NCI-H446 treated with DMSO at 0.1 percent for 48 hours (cell line): Measurements from ENCODE around the gene CD2.

Experiments
- DNase-seq: peaks from one replicate; lab custom pipeline; 2025; lab: John Stamatoyannopoulos, UW

Gene CD2

GRCh38 chr1:116777831-116778830, 23.9 kb downstream of the CD2 start:
- no peak for DNase-seq

GRCh38 chr1:116781034-116781433, 26.8 kb downstream of the CD2 start:
- no peak for DNase-seq

GRCh38 chr1:116785006-116785405, 30.8 kb downstream of the CD2 start:
- DNase-seq = no peak

- no peak for DNase-seq
Measured at GRCh38 chr1:116786049-116786448, 31.8 kb downstream of the CD2 start.

GRCh38 chr1:116791727-116792126, 37.5 kb downstream of the CD2 start:
- DNase-seq = no peak

- no peak for DNase-seq
Measured at GRCh38 chr1:116793357-116793935, 39.2 kb downstream of the CD2 start.

- no peak for DNase-seq
Measured at GRCh38 chr1:116794371-116794770, 40.1 kb downstream of the CD2 start.

GRCh38 chr1:116794804-116795481, 40.7 kb downstream of the CD2 start:
- no peak for DNase-seq

- DNase-seq = no peak
Measured at GRCh38 chr1:116795482-116795829, 41.2 kb downstream of the CD2 start.

GRCh38 chr1:116804736-116805135, 50.5 kb downstream of the CD2 start:
- no peak for DNase-seq

GRCh38 chr1:116805398-116805797, 51.2 kb downstream of the CD2 start:
- DNase-seq = no peak

GRCh38 chr1:116806245-116806644, 52.0 kb downstream of the CD2 start:
- DNase-seq = no peak

- no peak for DNase-seq
Measured at GRCh38 chr1:116806671-116807070, 52.4 kb downstream of the CD2 start.

GRCh38 chr1:116807394-116808199, 53.4 kb downstream of the CD2 start:
- no peak for DNase-seq

- no peak for DNase-seq
Measured at GRCh38 chr1:116808200-116808847, 54.1 kb downstream of the CD2 start.

- no peak for DNase-seq
Measured at GRCh38 chr1:116808848-116809508, 54.7 kb downstream of the CD2 start.

- no peak for DNase-seq
Measured at GRCh38 chr1:116811321-116811720, 57.1 kb downstream of the CD2 start.

- no peak for DNase-seq
Measured at GRCh38 chr1:116814926-116815723, 60.9 kb downstream of the CD2 start.

GRCh38 chr1:116817582-116818064, 63.4 kb downstream of the CD2 start:
- DNase-seq = no peak
